Ectodermal cell (in vitro differentiated cells): ENCODE results near the gene TBCEL. TPM values are rescaled to one million over a fixed set of nuclear protein-coding genes. Genes with fewer than 3 reads are reported as not detected.

Experiments
- H3K27ac ChIP-seq: 2 replicates; pipeline ENCODE4 v1.7.0; 2013; ENCODE audit warnings: mild to moderate bottlenecking, low read depth, low read length; ENCODE audit not compliant: insufficient read depth, poor library complexity, severe bottlenecking
- H3K27me3 ChIP-seq: 2 replicates; pipeline ENCODE4 v1.7.0; 2013; ENCODE audit warnings: mild to moderate bottlenecking, low read length; ENCODE audit not compliant: insufficient read depth, control insufficient read depth, poor library complexity, severe bottlenecking
- H3K36me3 ChIP-seq: one replicate; pipeline ENCODE4 v1.7.0; 2013; ENCODE audit warnings: low read length; ENCODE audit not compliant: control insufficient read depth, insufficient read depth
- H3K4me1 ChIP-seq: one replicate; pipeline ENCODE4 v1.7.0; 2013; ENCODE audit warnings: low read length; ENCODE audit not compliant: control insufficient read depth, insufficient read depth
- H3K4me3 ChIP-seq: 2 replicates; pipeline ENCODE4 v1.7.0; 2013; ENCODE audit warnings: low read depth, low read length, control low read depth; ENCODE audit not compliant: insufficient read depth
- H3K9me3 ChIP-seq: 2 replicates; pipeline ENCODE4 v1.7.0; 2013; ENCODE audit warnings: mild to moderate bottlenecking, low read length, moderate library complexity; ENCODE audit not compliant: control insufficient read depth
- WGBS, 2 experiments: methylation state at CpG; one replicate each; pipeline ENCODE4 v1.1.7; 2013; ENCODE audit warnings: missing lambda C conversion rate in 2 of 2; 5-methylcytosine and 5-hydroxymethylcytosine counted together
- polyA plus RNA-seq, 4 experiments: library from polyadenylated mRNA; stranded (reverse); fragments of 50-300 nt; gene quantifications; one replicate each; pipeline ENCODE4 v1.2.3, GENCODE V29; 2013

TBCEL gene
- polyA plus RNA-seq (2013, experiment 1 of 4), result 10.6 TPM
- 13.3 TPM for polyA plus RNA-seq (2013, experiment 2 of 4)
- polyA plus RNA-seq (2013, experiment 3 of 4), result 9.0 TPM
- 10.0 TPM for polyA plus RNA-seq (2013, experiment 4 of 4)

DNA sequence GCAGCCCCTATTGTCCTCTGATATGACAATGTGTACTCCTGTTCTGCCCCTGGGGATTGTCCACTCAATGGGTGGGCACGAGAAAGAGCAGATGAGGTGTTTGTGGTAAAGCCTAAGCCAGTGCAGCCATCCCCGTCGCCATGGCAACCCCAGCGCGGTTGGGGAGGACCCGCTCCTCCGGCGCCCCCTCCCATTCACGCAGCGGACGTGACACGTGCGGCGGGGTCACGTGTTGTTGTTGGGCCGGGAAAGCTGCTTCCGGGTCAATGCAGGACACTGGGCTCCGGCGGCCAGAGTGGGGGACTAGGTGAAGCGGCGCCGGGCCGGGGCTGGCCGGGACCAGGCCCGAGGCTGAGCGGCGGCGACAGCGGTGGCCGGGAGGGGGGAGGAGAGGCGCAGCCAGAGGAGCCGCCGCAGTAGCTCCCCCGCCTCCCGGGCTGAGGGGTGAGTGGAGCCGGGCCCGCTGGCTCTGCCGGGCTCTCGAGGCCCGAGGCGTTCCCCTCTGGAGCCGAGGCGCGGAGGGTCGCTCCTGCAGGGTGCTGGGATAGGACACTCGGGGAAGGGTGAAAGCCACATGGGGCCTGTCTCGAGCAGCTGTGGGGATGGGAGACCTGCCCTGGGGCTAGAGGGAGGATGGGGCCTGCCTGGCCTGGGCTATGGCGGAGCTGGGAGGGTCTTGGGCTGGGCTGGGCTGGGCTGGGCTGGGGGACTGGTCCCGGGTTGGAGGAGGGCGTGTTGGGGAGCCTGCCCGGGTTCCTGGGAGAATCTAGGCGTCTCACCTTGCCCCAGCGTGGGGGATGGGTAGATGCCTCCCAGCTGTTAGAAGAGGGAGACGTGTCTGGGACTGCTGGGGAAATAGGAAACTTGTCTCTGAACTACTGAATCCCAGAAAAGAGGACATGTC is at the start of gene TBCEL:
TSS of gene TBCEL (plus strand) at position 255 of the 904 bp plus-strand sequence. CDS start 21,589 bp downstream, outside the sequence.
- Histone ChIP-seq H3K4me1 (peaks cover 7% of the 10 kb centered on the region), H3K27ac (peak within 1 kb of the TSS; percentile 60), H3K9me3 (no peaks in the 10 kb centered on the region), H3K36me3 (no peaks in the 10 kb centered on the region), H3K27me3 (no peaks in the 10 kb centered on the region), H3K4me3 (peak within 1 kb of the TSS; percentile 91)
- WGBS, 2 experiments, result 1% methylated on average over 54 of the region's 54 CpGs

- H3K4me1 ChIP-seq, result no peaks in the 10 kb centered on the region
- 90 to 91% methylated on average over 9 of the region's 9 CpGs for WGBS, 2 experiments
- H3K27me3 ChIP-seq, result no peaks in the 10 kb centered on the region
- no peaks in the 10 kb centered on the region for H3K36me3 ChIP-seq
- no peak overlapping the region for H3K4me3 ChIP-seq
- H3K9me3 ChIP-seq, result no peaks in the 10 kb centered on the region
- no peak overlapping the region for H3K27ac ChIP-seq
These were observed 49.4 kb upstream of the TBCEL start for GRCh38 chr11:120974466-120974865.

GRCh38 chr11:120974965-120975364 is 48.9 kb upstream of the TBCEL start:
- no peaks in the 10 kb centered on the region for H3K27me3 ChIP-seq
- no peaks in the 10 kb centered on the region for H3K36me3 ChIP-seq
- H3K9me3 ChIP-seq, result no peaks in the 10 kb centered on the region
- H3K4me1 ChIP-seq, result no peaks in the 10 kb centered on the region
- H3K4me3 ChIP-seq, result no peak overlapping the region
- no peak overlapping the region for H3K27ac ChIP-seq
- WGBS, 2 experiments, result 71% methylated on average over 3 to 4 of the region's 4 CpGs

DNA sequence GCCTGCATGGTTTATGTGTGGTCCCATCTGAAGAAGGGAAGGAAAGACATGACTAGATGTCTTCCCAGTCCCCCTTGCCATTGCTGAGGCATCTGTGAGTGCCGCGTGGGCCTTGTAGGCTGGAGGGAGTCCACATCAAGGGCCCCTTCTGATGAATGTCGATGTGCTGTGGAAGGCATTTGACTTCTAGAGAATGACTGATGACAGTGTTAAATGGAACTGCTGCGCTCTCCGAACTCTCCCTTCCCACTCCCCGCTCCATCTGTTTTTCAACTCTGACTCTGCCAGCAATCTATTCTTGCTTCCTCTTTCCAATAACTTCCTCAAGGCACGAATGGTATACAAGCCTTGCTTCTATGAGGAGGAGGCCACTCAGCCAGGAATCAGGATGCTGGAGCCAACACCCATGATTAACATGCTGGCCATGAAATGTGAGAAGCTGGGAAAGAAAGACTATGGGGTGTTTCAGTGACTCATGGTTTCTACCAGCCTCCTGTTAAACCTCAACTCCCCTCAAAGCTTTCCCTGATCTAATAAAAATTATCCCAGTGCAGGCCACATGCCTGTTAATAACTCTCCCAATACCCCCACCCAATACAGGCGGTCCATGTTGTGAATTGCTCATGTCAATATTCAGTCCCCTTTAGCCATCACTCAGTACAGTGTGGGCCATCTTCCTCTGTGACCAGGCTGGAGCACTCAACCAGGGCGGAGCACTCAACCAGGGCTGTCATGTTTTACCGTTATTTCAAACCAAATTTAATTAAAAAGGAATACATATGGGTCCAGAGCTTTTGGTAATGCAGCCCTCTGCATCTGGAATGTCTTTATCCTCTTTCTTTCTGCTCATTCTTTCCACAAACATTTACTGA is 46.4 kb upstream of the TBCEL start:
- H3K4me1 ChIP-seq, result no peaks in the 10 kb centered on the region
- no peaks in the 10 kb centered on the region for H3K9me3 ChIP-seq
- H3K4me3 ChIP-seq, result no peak overlapping the region
- no peak overlapping the region for H3K27ac ChIP-seq
- WGBS, 2 experiments, result 84 to 85% methylated on average over 10 of the region's 10 CpGs
- no peaks in the 10 kb centered on the region for H3K36me3 ChIP-seq
- H3K27me3 ChIP-seq, result no peaks in the 10 kb centered on the region

DNA sequence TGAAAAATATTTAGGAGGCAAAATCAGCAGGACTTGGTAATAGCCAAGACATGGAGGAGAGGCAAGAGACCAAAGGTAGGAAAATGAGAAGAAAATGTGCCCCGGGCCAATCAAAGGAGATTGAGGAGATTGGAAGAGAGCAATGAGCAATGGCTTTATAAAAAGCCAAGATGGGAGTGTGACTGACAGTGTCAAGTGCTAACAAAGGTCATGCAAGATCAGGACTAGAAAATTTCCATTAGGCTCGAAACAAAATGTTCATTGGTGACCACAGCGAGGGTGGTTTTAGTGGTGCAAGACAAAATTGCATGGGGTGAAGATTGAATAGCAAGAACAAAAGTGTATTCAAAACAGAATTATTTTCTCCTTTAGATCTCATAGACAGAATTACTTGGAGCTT is 45.2 kb upstream of the TBCEL start:
- H3K9me3 ChIP-seq, result no peaks in the 10 kb centered on the region
- no peak overlapping the region for H3K27ac ChIP-seq
- H3K4me3 ChIP-seq, result no peak overlapping the region
- 56 to 62% methylated on average over 3 of the region's 3 CpGs for WGBS, 2 experiments
- no peaks in the 10 kb centered on the region for H3K4me1 ChIP-seq
- H3K27me3 ChIP-seq, result no peaks in the 10 kb centered on the region
- no peaks in the 10 kb centered on the region for H3K36me3 ChIP-seq

DNA sequence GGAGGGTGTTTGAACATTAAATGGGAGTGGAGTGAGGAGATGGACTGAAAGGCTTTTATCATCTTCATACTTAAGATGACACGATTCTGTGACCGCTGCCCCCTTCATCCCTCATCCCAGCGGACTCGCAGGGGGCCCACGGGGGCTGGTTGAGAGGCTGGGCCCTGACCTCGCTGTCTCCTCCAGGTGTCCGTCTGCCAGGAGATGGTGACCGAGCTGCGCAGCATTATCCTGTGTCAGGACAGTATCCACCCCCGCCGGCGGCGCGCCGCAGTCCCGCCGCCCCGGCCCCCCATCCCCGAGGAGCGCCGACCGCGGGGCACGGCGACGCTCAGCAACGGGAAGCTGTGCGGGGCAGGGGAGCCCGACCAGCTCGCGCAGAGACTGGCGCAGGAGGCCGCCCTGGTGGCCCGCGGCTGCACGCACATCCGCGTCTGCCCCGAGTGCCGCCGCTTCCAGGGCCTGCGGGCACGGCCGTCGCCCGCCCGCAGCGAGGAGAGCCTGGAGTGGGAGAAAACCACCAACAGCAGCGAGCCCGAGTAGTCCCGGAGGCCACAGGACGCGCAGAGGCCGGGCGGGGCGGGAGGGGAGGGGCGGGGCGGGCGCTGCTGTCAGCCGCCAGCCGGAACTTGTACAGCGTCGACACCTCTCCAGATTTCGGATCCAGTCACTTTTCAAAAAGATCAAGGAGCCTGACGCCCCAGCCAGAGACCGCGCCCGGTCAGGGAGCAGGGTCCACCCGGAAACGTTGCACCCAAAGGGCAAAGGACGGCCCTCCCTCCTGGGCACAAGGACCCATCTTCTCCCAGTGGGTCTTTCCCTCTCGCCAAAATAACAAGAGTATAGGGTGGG is 38.0 kb upstream of the TBCEL start:
- peaks cover 22% of the 10 kb centered on the region for H3K27me3 ChIP-seq
- WGBS, 2 experiments, result 3 to 4% methylated on average over 71 to 72 of the region's 72 CpGs
- H3K4me3 ChIP-seq, result peak overlapping the region; percentile 40
- no peaks in the 10 kb centered on the region for H3K36me3 ChIP-seq
- no peaks in the 10 kb centered on the region for H3K9me3 ChIP-seq
- no peak overlapping the region for H3K27ac ChIP-seq
- H3K4me1 ChIP-seq, result no peaks in the 10 kb centered on the region

- Histone ChIP-seq H3K27me3 (peaks cover 22% of the 10 kb centered on the region), H3K36me3 (no peaks in the 10 kb centered on the region), H3K4me1 (no peaks in the 10 kb centered on the region), H3K9me3 (no peaks in the 10 kb centered on the region), H3K27ac (no peak overlapping the region), H3K4me3 (no peak overlapping the region)
- 43% methylated on average over 1 of the region's 1 CpG for WGBS, 2 experiments
These were observed 35.3 kb upstream of the TBCEL start for GRCh38 chr11:120988603-120989002.

GRCh38 chr11:120991830-120992686 is 31.8 kb upstream of the TBCEL start:
- H3K9me3 ChIP-seq, result no peaks in the 10 kb centered on the region
- no peak overlapping the region for H3K27ac ChIP-seq
- WGBS, 2 experiments, result 93 to 97% methylated on average over 10 of the region's 10 CpGs
- H3K36me3 ChIP-seq, result no peaks in the 10 kb centered on the region
- H3K4me3 ChIP-seq, result no peak overlapping the region
- no peaks in the 10 kb centered on the region for H3K27me3 ChIP-seq
- no peaks in the 10 kb centered on the region for H3K4me1 ChIP-seq
